ENCODE data around the gene KLHL11.

Gene KLHL11

GRCh38 chr17:41896726-41897125 is 31.5 kb upstream of the KLHL11 start:
- H3K27ac ChIP-seq: no peak overlapping the region
- H3K79me2 ChIP-seq: no peaks in the 10 kb centered on the region
- TF ChIP-seq CTCF (IDR thresholded peaks at IDR 0.05): no peak
- no peaks in the 10 kb centered on the region for H3K36me3 ChIP-seq (ENCODE audit: control insufficient read depth, insufficient read depth, low read length)
- H3K27me3 ChIP-seq (ENCODE audit: control insufficient read depth, insufficient read depth, low read length): no peaks in the 10 kb centered on the region
- no peak overlapping the region for H2AFZ ChIP-seq
- no peak overlapping the region for H3K4me3 ChIP-seq (ENCODE audit: low read depth, low read length)
- no peak overlapping the region for H3K4me2 ChIP-seq (ENCODE audit: low read length)
- no peaks in the 10 kb centered on the region for H3K9me3 ChIP-seq (ENCODE audit: control insufficient read depth, low read length)
- H3K9ac ChIP-seq: no peak overlapping the region
- no peaks in the 10 kb centered on the region for H3K4me1 ChIP-seq

- Histone ChIP-seq H3K4me3 (ENCODE audit: low read depth, low read length) (no peak overlapping the region), H3K9me3 (ENCODE audit: control insufficient read depth, low read length) (no peaks in the 10 kb centered on the region), H3K9ac (no peak overlapping the region), H3K27me3 (ENCODE audit: control insufficient read depth, insufficient read depth, low read length) (no peaks in the 10 kb centered on the region), H3K27ac (no peak overlapping the region), H2AFZ (no peak overlapping the region), H3K79me2 (no peaks in the 10 kb centered on the region), H3K36me3 (ENCODE audit: control insufficient read depth, insufficient read depth, low read length) (no peaks in the 10 kb centered on the region), H3K4me1 (no peaks in the 10 kb centered on the region), H3K4me2 (ENCODE audit: low read length) (no peak overlapping the region)
- TF ChIP-seq CTCF (IDR thresholded peaks at IDR 0.05): no peak
Observed at GRCh38 chr17:41895617-41896016, 30.4 kb upstream of the KLHL11 start.

- no peaks in the 10 kb centered on the region for H3K9me3 ChIP-seq (ENCODE audit: control insufficient read depth, low read length)
- no peaks in the 10 kb centered on the region for H3K4me1 ChIP-seq
- H3K27me3 ChIP-seq (ENCODE audit: control insufficient read depth, insufficient read depth, low read length): no peaks in the 10 kb centered on the region
- H3K9ac ChIP-seq: no peak overlapping the region
- H3K4me3 ChIP-seq (ENCODE audit: low read depth, low read length): no peak overlapping the region
- H3K27ac ChIP-seq: no peak overlapping the region
- H3K4me2 ChIP-seq (ENCODE audit: low read length): no peak overlapping the region
- H3K36me3 ChIP-seq (ENCODE audit: control insufficient read depth, insufficient read depth, low read length): no peaks in the 10 kb centered on the region
- H2AFZ ChIP-seq: no peak overlapping the region
- no peak for TF ChIP-seq CTCF (IDR thresholded peaks at IDR 0.05)
- no peaks in the 10 kb centered on the region for H3K79me2 ChIP-seq
Observed at GRCh38 chr17:41894791-41895331, 29.6 kb upstream of the KLHL11 start.

GRCh38 chr17:41893384-41893783 is 28.2 kb upstream of the KLHL11 start:
- H3K36me3 ChIP-seq (ENCODE audit: control insufficient read depth, insufficient read depth, low read length): no peaks in the 10 kb centered on the region
- H3K9ac ChIP-seq: no peak overlapping the region
- H3K4me2 ChIP-seq (ENCODE audit: low read length): no peak overlapping the region
- no peak overlapping the region for H3K27ac ChIP-seq
- no peaks in the 10 kb centered on the region for H3K9me3 ChIP-seq (ENCODE audit: control insufficient read depth, low read length)
- no peaks in the 10 kb centered on the region for H3K27me3 ChIP-seq (ENCODE audit: control insufficient read depth, insufficient read depth, low read length)
- H3K4me3 ChIP-seq (ENCODE audit: low read depth, low read length): no peak overlapping the region
- H3K4me1 ChIP-seq: no peaks in the 10 kb centered on the region
- no peak for TF ChIP-seq CTCF (IDR thresholded peaks at IDR 0.05)
- no peaks in the 10 kb centered on the region for H3K79me2 ChIP-seq
- H2AFZ ChIP-seq: no peak overlapping the region

- TF ChIP-seq CTCF (IDR thresholded peaks at IDR 0.05): no peak
- no peaks in the 10 kb centered on the region for H3K9me3 ChIP-seq (ENCODE audit: control insufficient read depth, low read length)
- no peak overlapping the region for H2AFZ ChIP-seq
- H3K36me3 ChIP-seq (ENCODE audit: control insufficient read depth, insufficient read depth, low read length): no peaks in the 10 kb centered on the region
- no peak overlapping the region for H3K4me2 ChIP-seq (ENCODE audit: low read length)
- no peak overlapping the region for H3K27ac ChIP-seq
- no peaks in the 10 kb centered on the region for H3K79me2 ChIP-seq
- H3K9ac ChIP-seq: no peak overlapping the region
- H3K27me3 ChIP-seq (ENCODE audit: control insufficient read depth, insufficient read depth, low read length): no peaks in the 10 kb centered on the region
- H3K4me3 ChIP-seq (ENCODE audit: low read depth, low read length): no peak overlapping the region
- H3K4me1 ChIP-seq: no peaks in the 10 kb centered on the region
Observed at GRCh38 chr17:41892021-41892376, 26.8 kb upstream of the KLHL11 start.

Measured in parathyroid adenoma (tissue), 2 donors.